NCI-H1436 (cell line): ENCODE data around the gene BTBD6.
"Not testable (repeated sequence)": the region's sequence is repeated elsewhere in the genome, so short reads cannot be mapped to it uniquely, and the experiment has no call there.

ENCODE experiments used
- DNase-seq: peaks from one replicate; lab custom pipeline; 2025; lab: John Stamatoyannopoulos, UW

Gene BTBD6

GRCh38 chr14:105269405-105269804 lies 21.1 kb downstream of the BTBD6 start:
- no peak for DNase-seq

- DNase-seq, result no peak
Observed at GRCh38 chr14:105271224-105271890, 23.0 kb downstream of the BTBD6 start.

DNA sequence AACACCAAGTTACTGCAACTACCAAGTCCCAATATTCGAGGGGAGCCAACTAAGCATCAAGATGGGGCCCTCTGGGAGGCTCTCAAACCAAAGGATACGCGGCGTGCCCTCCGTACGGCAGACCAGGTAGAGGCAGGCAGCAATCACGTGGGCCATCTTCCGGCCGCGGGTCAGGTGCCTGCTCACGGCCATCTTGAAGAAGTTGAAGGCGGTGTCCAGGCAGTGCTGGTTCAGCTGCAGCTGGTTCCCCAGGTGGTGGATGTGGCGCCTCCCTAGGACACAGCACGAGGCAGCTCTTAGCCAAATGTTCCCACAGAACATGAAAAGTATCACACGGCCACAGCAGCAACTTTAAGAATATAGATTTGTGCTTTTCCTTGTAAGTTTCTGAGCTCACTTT lies 24.3 kb downstream of the BTBD6 start:
- DNase-seq, result no peak

DNA sequence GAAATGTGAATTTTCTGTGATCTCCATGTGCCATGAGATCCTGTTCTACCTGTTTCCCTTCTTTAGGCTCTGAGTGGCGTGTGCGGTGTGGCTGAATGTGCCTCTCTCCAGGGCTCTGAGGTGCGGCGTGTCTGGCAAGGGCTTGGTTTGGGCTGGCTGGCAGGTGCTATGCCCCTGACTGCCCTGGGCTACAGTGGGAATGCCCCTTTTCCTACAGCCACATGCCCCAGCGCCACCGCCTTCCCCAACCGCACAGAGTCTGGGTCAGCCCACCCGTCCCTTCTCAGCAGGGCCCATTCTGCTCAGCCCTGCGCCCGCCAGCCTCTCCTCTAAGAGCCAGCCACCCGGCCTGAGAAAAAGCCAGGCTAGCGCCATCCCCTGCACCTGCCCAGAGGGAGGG lies 24.7 kb downstream of the BTBD6 start:
- DNase-seq, result no peak

GRCh38 chr14:105274637-105275036 lies 26.3 kb downstream of the BTBD6 start:
- no peak for DNase-seq

GRCh38 chr14:105275267-105275946 lies 27.1 kb downstream of the BTBD6 start:
- DNase-seq, result no peak

DNA sequence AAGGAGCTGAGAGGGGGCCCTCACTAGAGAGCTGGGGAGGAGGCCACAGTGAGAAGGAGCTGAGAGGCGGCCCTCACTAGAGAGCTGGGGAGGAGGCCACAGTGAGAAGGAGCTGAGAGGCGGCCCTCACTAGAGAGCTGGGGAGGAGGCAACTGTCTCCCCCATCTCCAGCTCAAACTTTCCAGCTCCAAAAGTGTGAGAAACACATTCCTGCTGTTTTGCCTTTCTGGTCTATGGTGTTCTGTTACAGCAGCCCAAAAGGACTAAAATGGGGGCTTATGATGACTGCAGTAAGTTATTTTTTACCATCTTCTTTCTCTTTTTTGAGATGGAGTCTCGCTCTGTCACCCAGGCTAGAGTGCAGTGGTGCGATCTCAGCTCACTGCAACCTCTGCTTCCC lies 29.1 kb downstream of the BTBD6 start:
- not testable (repeated sequence) for DNase-seq

- DNase-seq, result no peak
Observed at GRCh38 chr14:105279642-105280361, 31.5 kb downstream of the BTBD6 start.

- DNase-seq, result no peak
Observed at GRCh38 chr14:105280525-105280924, 32.2 kb downstream of the BTBD6 start.

GRCh38 chr14:105281371-105282097 lies 33.2 kb downstream of the BTBD6 start:
- DNase-seq, result no peak

DNA sequence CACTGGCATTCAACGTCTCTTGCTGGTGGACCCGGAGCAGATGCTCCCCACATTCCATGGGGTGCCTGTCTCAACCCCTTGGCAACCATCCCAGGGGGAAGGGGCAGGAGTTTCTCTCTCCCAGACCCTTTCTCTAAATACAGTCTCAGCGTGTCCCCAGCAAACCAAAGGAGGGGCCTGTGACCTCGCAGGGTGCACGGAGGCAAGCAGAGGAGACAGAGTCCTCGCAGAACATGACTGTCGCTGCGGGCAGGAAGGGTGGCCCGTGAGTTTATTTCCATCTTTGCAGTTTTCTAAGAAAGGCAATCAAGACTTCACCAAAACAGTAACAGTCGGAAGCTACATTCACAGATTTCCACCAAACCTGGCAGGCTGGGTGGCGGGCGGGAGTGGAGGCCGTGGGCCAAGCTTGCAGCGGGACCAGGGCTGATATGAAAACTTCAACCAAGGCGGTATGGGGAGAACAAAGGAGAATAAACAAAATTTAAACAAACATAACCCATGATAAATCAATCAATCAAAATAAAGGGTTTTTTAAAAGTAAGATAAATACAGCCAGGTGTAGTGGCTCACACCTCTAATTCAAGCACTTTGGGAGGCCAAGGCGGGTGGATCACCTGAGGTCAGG lies 33.9 kb downstream of the BTBD6 start:
- DNase-seq, result no peak

GRCh38 chr14:105283028-105283427 lies 34.7 kb downstream of the BTBD6 start:
- no peak for DNase-seq

- DNase-seq, result no peak
Observed at GRCh38 chr14:105283899-105284298, 35.6 kb downstream of the BTBD6 start.

GRCh38 chr14:105285174-105285573 lies 36.8 kb downstream of the BTBD6 start:
- no peak for DNase-seq

DNA sequence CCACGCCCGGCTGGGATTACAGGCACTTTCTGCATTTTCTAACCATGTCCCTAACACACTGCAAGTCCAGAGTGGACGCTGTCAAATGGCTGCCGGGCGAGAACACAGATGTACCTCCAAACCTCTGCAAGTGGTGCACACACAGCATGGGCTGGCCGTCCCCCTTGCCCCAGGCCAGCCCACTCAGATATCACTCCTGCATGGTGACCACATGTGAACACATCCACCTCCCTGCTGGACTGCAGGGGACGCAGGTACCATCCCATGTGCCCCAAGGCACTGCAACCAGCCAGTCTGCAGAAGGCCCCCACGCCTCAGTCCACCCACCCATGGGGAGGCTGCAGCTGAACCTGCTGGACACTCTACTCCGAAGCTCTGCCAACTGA lies 38.4 kb downstream of the BTBD6 start:
- no peak for DNase-seq

DNA sequence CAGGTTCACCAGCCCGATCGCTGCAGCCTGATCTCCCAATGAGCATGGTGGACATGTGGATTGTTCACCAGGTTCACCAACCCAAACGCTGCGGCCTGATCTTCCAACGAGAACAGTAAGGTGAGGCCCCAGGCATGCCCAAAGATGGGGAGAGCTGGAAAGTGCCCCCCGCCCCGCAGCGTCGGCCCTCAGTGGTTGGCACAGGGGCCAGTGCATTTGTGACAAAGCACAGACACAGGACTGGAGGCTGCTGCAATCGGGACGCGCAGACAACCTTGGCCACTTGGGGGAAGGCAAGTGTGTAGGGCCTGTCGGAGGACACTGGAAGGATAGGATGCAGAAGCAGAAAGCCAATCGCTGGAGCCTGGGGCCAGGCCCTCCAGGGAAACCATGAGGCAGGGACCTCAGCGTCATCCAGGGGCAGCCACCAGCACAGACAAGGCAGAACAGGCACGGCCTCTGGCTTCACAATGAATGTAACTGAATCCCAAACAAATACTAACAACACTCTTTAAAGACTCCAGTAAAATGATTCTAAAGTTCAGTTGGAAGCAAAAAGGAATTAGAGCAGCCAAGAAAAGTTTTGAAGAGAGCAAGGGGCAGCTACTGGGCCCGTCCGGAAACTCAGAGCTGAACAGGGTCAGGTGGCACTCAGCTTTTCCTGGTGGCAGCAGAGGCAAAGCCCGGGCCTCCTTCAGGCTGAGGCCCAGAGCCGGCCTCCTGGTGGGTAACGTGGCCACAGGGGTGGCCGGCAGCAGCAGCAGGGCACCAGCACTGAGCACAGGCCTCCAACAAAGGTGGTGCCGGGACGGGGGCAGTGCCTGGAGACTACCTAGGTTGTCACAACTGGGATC lies 39.1 kb downstream of the BTBD6 start:
- DNase-seq, result no peak

- DNase-seq, result not testable (repeated sequence)
Observed at GRCh38 chr14:105288936-105289335, 40.6 kb downstream of the BTBD6 start.

- DNase-seq, result no peak
Observed at GRCh38 chr14:105290621-105291346, 42.5 kb downstream of the BTBD6 start.

DNA sequence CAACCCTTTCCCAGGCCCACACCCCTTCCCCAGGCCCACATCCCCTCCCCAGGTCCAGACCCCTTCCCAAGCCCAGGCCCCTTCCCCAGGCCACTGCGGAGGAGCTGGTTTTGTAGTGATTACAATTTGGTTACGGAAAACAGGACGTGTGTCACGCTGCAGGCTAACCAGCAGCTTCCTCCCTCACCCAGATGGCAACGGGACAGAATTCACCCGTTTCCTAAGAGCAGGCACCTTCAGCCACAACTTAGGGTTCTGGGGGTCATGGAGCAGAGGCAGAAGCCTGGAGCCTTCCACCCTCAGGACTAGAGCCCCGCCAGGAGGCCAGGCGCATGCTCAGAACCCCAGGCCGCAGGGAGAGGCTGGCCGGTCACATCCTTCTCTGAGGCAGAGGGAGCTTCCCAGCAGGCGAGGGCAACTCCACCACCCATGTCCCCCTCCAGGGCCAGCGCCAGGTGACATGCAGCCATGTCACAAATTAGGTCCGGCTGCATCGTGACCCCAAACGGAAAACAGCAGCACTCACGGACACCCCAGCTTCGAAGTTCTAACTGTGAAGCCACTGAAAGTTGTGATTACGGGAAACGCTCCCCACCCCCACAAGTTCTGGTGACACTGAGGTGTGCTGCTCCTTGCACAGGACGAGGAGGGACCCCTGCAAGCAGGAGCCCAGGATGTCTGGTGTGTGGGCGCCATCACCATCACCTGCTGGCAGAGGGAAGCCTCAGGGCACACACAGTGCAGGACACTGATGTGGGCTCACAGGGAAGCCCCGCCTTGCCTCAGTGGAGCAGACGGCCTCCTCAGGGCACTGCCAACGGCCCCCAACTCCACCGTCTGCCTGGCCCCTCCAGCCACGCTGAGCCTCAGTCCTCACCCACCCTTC lies 44.7 kb downstream of the BTBD6 start:
- no peak for DNase-seq
